IPS-18c (cell line): Measurements from ENCODE around the gene RAVER1.

Experiments
- H3K4me3 ChIP-seq: 2 replicates; pipeline ENCODE4 v1.7.0; 2013; ENCODE audit warnings: low read depth, mild to moderate bottlenecking, low read length, moderate library complexity; ENCODE audit not compliant: insufficient read depth
- H3K9me3 ChIP-seq: one replicate; pipeline ENCODE4 v1.6.1; 2013; ENCODE audit warnings: mild to moderate bottlenecking, low read length, moderate library complexity; ENCODE audit not compliant: control insufficient read depth, insufficient read depth

Gene RAVER1

DNA sequence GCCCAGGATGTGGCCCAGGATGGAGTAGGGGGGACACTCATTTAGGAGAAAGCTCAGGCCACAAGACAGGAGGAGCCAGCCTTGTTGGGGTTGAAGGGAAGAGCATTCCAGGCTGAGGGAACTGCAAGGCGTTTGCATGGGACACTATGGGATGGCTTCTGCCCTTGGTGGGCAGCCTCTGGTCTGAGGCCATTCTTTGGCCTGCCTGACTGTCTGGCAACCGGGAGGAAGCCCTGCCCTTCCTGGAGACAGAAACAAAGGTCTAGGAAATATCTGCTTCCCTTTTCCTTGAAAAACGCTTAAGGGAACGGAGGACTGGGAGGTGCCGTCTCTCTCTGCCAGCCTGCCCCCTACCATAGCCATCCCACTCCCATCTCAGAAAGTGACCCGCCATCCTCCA lies 65.3 kb downstream of the RAVER1 start:
- H3K9me3 ChIP-seq, result peaks cover 4% of the 10 kb centered on the region
- H3K4me3 ChIP-seq, result no peak overlapping the region

DNA sequence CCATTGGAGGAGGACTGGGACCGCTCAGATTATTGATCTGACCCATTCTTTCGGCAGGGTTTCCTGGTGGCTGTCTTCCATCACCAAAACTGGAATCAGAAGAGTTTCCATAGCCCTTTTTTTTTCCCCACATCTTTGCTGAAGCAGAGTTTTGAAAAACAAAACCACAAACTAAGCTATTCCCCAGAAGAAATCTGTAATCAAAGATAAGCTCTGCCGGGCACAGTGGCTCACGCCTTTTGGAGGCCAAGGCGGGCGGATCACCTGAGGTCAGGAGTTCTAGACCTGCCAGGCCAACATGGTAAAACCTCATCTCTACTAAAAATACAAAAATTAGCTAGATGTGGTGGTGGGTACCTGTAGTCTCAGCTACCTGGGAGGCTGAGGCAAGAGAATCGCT lies 66.6 kb downstream of the RAVER1 start:
- Histone ChIP-seq H3K4me3 (no peak overlapping the region), H3K9me3 (peaks cover 4% of the 10 kb centered on the region)
